Nephron (organoid): ENCODE measurements around the gene GLUL.
A peak's percentile ranks its signal among the peaks of the same experiment; 100 is the strongest.

ENCODE experiments used
- H3K27ac Mint-ChIP-seq, 3 experiments: 2 replicates each; pipeline ENCODE4 v1.8.0; 2020; ENCODE audit warnings: mixed read lengths in 3 of 3, mild to moderate bottlenecking in 2 of 3, moderate library complexity in 1 of 3
- H3K27me3 Mint-ChIP-seq: 2 replicates; pipeline ENCODE4 v1.8.0; 2021; ENCODE audit warnings: low read depth, mild to moderate bottlenecking, moderate library complexity, mixed read lengths
- H3K36me3 Mint-ChIP-seq: 2 replicates; pipeline ENCODE4 v1.8.0; 2020; ENCODE audit warnings: low read depth, mixed read lengths
- H3K4me1 Mint-ChIP-seq: 2 replicates; pipeline ENCODE4 v1.8.0; 2020; ENCODE audit warnings: mixed read lengths
- H3K4me3 Mint-ChIP-seq, 3 experiments: 2 replicates each; pipeline ENCODE4 v1.8.0; 2020; ENCODE audit warnings: mild to moderate bottlenecking in 3 of 3, mixed read lengths in 3 of 3, moderate library complexity in 2 of 3
- H3K9me3 Mint-ChIP-seq: 2 replicates; pipeline ENCODE4 v1.8.0; 2020; ENCODE audit warnings: mixed read lengths
- CTCF ChIP-seq, 3 experiments: fragments of 200-600 bp; sonication (generic); IDR thresholded peaks; one replicate each; pipeline ENCODE4 v1.5.0; 2021; ENCODE audit warnings: antibody characterized with exemption in 3 of 3; ENCODE audit not compliant: unreplicated experiment in 3 of 3

Gene GLUL

GRCh38 chr1:182404781-182405180, 13.2 kb upstream of the GLUL start:
- Mint-ChIP-seq H3K36me3 (no peaks in the 10 kb centered on the region), H3K4me1 (no peaks in the 10 kb centered on the region), H3K27me3 (no peaks in the 10 kb centered on the region), H3K27ac (no peak overlapping the region), H3K4me3 (no peak overlapping the region), H3K9me3 (no peaks in the 10 kb centered on the region)
- no peak for TF ChIP-seq CTCF (IDR thresholded peaks at IDR 0.05; ENCODE audit: unreplicated experiment in 3 of 3)

- no peaks in the 10 kb centered on the region for H3K27me3 Mint-ChIP-seq
- H3K27ac Mint-ChIP-seq = no peak within 1 kb of the TSS
- no peak for TF ChIP-seq CTCF (IDR thresholded peaks at IDR 0.05; ENCODE audit: unreplicated experiment in 3 of 3)
Measured at GRCh38 chr1:182400567-182400966, 9.0 kb upstream of the GLUL start, which contains the start of gene TEDDM1. Gene TEDDM1, minus strand, starts transcription at chr1:182400667. Its CDS starts 182 bp downstream, at chr1:182400485.

GRCh38 chr1:182397653-182398393, 6.2 kb upstream of the GLUL start:
- Mint-ChIP-seq H3K27ac (peak overlapping the region; percentile 38 to 77 (median 70)), H3K4me3 (no peak overlapping the region), H3K36me3 (no peaks in the 10 kb centered on the region), H3K27me3 (no peaks in the 10 kb centered on the region), H3K9me3 (no peaks in the 10 kb centered on the region), H3K4me1 (peaks cover 31% of the 10 kb centered on the region)
- TF ChIP-seq CTCF (IDR thresholded peaks at IDR 0.05; ENCODE audit: unreplicated experiment in 3 of 3) = no peak

More at GRCh38 chr1:182400567-182400966, 9.0 kb upstream of the GLUL start, which contains the start of gene TEDDM1:
- Mint-ChIP-seq H3K9me3 (no peaks in the 10 kb centered on the region), H3K4me1 (peaks cover 18% of the 10 kb centered on the region), H3K36me3 (no peaks in the 10 kb centered on the region), H3K4me3 (no peak within 1 kb of the TSS)

GRCh38 chr1:182395906-182396305, 4.3 kb upstream of the GLUL start:
- peak overlapping the region in 2 of 3 experiments; percentile 19 to 21 for H3K4me3 Mint-ChIP-seq
- H3K27me3 Mint-ChIP-seq = peaks cover 3% of the 10 kb centered on the region
- TF ChIP-seq CTCF (IDR thresholded peaks at IDR 0.05; ENCODE audit: unreplicated experiment in 3 of 3) = no peak
- H3K4me1 Mint-ChIP-seq = peaks cover 33% of the 10 kb centered on the region
- peak overlapping the region in 2 of 3 experiments; percentile 80 to 89 for H3K27ac Mint-ChIP-seq
- no peaks in the 10 kb centered on the region for H3K9me3 Mint-ChIP-seq
- no peaks in the 10 kb centered on the region for H3K36me3 Mint-ChIP-seq

- H3K27ac Mint-ChIP-seq = peak overlapping the region; percentile 24 to 97 (median 89)
- H3K4me3 Mint-ChIP-seq = peak overlapping the region; percentile 33 to 72 (median 42)
- peaks cover 45% of the 10 kb centered on the region for H3K4me1 Mint-ChIP-seq
- H3K36me3 Mint-ChIP-seq = peaks cover 11% of the 10 kb centered on the region
- H3K27me3 Mint-ChIP-seq = peaks cover 3% of the 10 kb centered on the region
- no peak for TF ChIP-seq CTCF (IDR thresholded peaks at IDR 0.05; ENCODE audit: unreplicated experiment in 3 of 3)
- H3K9me3 Mint-ChIP-seq = no peaks in the 10 kb centered on the region
Measured at GRCh38 chr1:182394055-182394775, 2.6 kb upstream of the GLUL start.
